ENCODE measurements around the gene KSR2.

GRCh38 chr12:117530796-117531195 is 438.0 kb downstream of the KSR2 start:
- no peak for TF ChIP-seq CTCF (IDR thresholded peaks at IDR 0.05)
- no peak for TF ChIP-seq POLR2AphosphoS5 (IDR thresholded peaks at IDR 0.05; ENCODE audit: low read depth, low read length)
